D721Med (cell line): ENCODE results near the gene KRTAP10-8.

Experiments
- DNase-seq: peaks from one replicate; pipeline ENCODE4 v3.0.0; 2011; ENCODE audit warnings: low spot score; ENCODE audit not compliant: insufficient read length
- FAIRE-seq: peaks from 2 replicates; lab custom pipeline; 2011; peaks lifted over from hg19 to GRCh38; lab: Jason Lieb, UNC
- CTCF ChIP-seq: IDR thresholded peaks from 2 replicates; pipeline ENCODE4 v1.5.1; 2012; ENCODE audit warnings: mild to moderate bottlenecking, control low read depth; ENCODE audit not compliant: insufficient read depth; ENCODE audit errors: missing control alignments

KRTAP10-8 gene

GRCh38 chr21:44649521-44650100, 37.7 kb downstream of the KRTAP10-8 start:
- FAIRE-seq (no peak), DNase-seq (no peak)
- TF ChIP-seq CTCF = no peak

GRCh38 chr21:44650265-44650972, 38.5 kb downstream of the KRTAP10-8 start:
- FAIRE-seq (no peak), DNase-seq (no peak)
- no peak for TF ChIP-seq CTCF

DNA sequence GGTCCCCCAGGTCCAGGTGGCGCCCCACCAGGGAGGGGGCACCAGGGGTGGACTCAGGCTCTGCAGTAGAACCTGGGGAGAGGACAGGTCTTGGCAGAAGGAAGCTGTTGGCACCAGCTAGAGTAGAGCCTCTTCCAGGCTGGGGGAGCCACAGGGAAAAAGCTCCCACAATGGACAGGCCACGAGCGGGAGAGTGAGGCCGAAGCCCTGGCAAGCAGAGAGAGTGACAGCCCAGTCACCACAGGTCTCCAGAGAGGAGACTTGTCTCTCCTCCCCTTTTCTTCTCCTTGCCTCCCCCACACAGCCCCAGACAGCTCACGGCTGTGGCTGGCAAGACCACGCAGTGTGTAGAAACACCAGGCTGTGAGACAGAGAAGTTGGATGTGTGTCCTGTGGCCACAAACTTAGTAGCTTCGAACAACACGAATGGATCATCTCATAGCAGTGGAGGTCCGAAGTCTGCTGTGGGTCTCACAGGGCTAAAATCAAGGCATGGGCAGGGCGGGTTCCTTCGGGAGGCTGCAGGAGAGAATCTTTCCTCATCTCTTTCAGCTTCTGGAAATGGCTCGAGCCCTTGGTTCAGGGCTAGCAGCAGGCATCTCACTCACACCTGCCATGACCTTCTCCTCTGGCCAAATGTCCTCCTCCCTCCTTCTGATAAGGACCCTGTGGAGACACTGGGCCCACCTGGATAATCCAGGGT, 39.2 kb downstream of the KRTAP10-8 start:
- no peak for DNase-seq
- no peak for TF ChIP-seq CTCF
- FAIRE-seq = no peak

- FAIRE-seq (no peak), DNase-seq (no peak)
- no peak for TF ChIP-seq CTCF
These were observed 41.2 kb downstream of the KRTAP10-8 start for GRCh38 chr21:44653123-44653522.

GRCh38 chr21:44653656-44654575, 42.0 kb downstream of the KRTAP10-8 start:
- TF ChIP-seq CTCF = no peak
- no peak for DNase-seq
- FAIRE-seq = no peak

DNA sequence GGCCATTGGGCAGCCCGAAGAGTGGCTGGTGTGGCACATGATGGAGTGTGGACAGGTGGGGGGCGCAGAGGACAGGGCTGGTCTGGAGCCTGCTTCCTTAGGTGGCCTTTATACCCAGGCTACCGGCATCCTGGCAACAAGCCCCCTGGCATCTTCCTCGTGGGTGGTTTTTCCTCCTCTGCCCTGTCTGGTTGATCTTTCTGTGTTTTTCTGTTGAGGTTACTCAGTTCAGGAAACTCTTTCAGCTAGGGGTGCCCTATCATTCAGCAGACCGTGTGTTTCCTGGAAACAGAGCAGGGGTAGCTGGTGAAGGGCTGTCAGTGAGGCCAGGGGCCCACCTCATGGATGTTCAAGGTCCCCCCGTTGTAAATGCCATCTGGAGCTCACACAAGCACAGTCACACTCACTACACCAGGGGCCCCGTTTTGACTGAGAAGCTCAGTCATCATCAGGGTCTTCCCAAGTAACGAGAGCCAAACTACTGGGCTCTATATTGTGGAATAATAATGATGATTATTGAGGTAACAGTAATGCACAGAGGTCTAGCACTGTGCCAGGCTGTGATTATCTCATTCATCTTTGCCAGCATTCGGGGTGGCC, 42.8 kb downstream of the KRTAP10-8 start, which contains the start of gene KRTAP12-4:
TSS of gene KRTAP12-4 (minus strand) at position 84 of the 600 bp plus-strand sequence. CDS start at position 39, 45 bp downstream.
- DNase-seq (no peak), FAIRE-seq (no peak)
- TF ChIP-seq CTCF = no peak
